MM.1S (cell line): Measurements from ENCODE around the gene CCBE1.

ENCODE experiments used
- DNase-seq: peaks from one replicate; pipeline ENCODE4 v3.0.0-alpha.2; 2015
- H2AFZ ChIP-seq: fragments of 300-600 bp; sonication (generic); 2 replicates; pipeline ENCODE4 v1.6.0; 2016; ENCODE audit warnings: antibody characterized with exemption, low read length
- H3F3A ChIP-seq: fragments of 300-600 bp; sonication (generic); 2 replicates; pipeline ENCODE4 v1.6.1; 2016; ENCODE audit warnings: mild to moderate bottlenecking, antibody characterized with exemption, low read length, moderate library complexity, mixed read lengths; ENCODE audit not compliant: insufficient read depth
- H3K27ac ChIP-seq: fragments of 300-600 bp; sonication (generic); 2 replicates; pipeline ENCODE4 v1.5.1; 2016; ENCODE audit warnings: mild to moderate bottlenecking, low read length
- H3K27me3 ChIP-seq: fragments of 300-600 bp; sonication (generic); replicated peaks from 2 replicates; pipeline ENCODE4 v1.6.0; 2016; ENCODE audit warnings: low read length; ENCODE audit not compliant: insufficient read depth
- H3K36me3 ChIP-seq: fragments of 300-600 bp; sonication (generic); replicated peaks from 2 replicates; pipeline ENCODE4 v1.6.1; 2016; ENCODE audit warnings: mild to moderate bottlenecking, low read length, mixed read lengths; ENCODE audit not compliant: insufficient read depth
- H3K4me1 ChIP-seq: fragments of 300-600 bp; sonication (generic); 2 replicates; pipeline ENCODE4 v1.6.1; 2016; ENCODE audit warnings: low read length, mixed read lengths
- H3K4me2 ChIP-seq: fragments of 300-600 bp; sonication (generic); 2 replicates; pipeline ENCODE4 v1.6.0; 2016; ENCODE audit warnings: low read depth, low read length
- H3K4me3 ChIP-seq: fragments of 300-600 bp; sonication (generic); 2 replicates; pipeline ENCODE4 v1.5.1; 2016; ENCODE audit warnings: low read length, mixed read lengths
- H3K79me2 ChIP-seq: fragments of 300-600 bp; sonication (generic); 2 replicates; pipeline ENCODE4 v1.6.1; 2016; ENCODE audit warnings: mixed run types, low read length, mixed read lengths
- H3K9ac ChIP-seq: fragments of 300-600 bp; sonication (generic); 2 replicates; pipeline ENCODE4 v1.6.1; 2016; ENCODE audit warnings: low read length, mixed read lengths
- H3K9me2 ChIP-seq: fragments of 300-600 bp; sonication (generic); replicated peaks from 2 replicates; pipeline ENCODE4 v1.6.1; 2016; ENCODE audit warnings: mild to moderate bottlenecking, low read length, mixed read lengths; ENCODE audit not compliant: insufficient read depth
- H3K9me3 ChIP-seq: fragments of 300-600 bp; sonication (generic); replicated peaks from 2 replicates; pipeline ENCODE4 v1.6.1; 2016; ENCODE audit warnings: mild to moderate bottlenecking, low read length, mixed read lengths; ENCODE audit not compliant: insufficient read depth
- H4K20me1 ChIP-seq: fragments of 300-600 bp; sonication (generic); 2 replicates; pipeline ENCODE4 v1.6.1; 2016; ENCODE audit warnings: mild to moderate bottlenecking, low read length, moderate library complexity, mixed read lengths; ENCODE audit not compliant: insufficient read depth
- EZH2 ChIP-seq: fragments of 300-600 bp; sonication (generic); optimal IDR thresholded peaks from 2 replicates; pipeline ENCODE3; 2017; ENCODE audit warnings: low read depth, mild to moderate bottlenecking, antibody characterized with exemption, low read length, mixed read lengths
- EZH2phosphoT487 ChIP-seq: fragments of 300-600 bp; sonication (generic); IDR thresholded peaks from 2 replicates; pipeline ENCODE4 v1.6.1; 2018; ENCODE audit warnings: antibody characterized with exemption, low read length
- TF ChIP-seq, protein P1 (sequence below): fragments of 300-600 bp; sonication (generic); IDR thresholded peaks from 2 replicates; pipeline ENCODE4 v1.5.1; 2016; ENCODE audit warnings: antibody characterized with exemption, low read length, mixed read lengths

The CCBE1 gene

DNA sequence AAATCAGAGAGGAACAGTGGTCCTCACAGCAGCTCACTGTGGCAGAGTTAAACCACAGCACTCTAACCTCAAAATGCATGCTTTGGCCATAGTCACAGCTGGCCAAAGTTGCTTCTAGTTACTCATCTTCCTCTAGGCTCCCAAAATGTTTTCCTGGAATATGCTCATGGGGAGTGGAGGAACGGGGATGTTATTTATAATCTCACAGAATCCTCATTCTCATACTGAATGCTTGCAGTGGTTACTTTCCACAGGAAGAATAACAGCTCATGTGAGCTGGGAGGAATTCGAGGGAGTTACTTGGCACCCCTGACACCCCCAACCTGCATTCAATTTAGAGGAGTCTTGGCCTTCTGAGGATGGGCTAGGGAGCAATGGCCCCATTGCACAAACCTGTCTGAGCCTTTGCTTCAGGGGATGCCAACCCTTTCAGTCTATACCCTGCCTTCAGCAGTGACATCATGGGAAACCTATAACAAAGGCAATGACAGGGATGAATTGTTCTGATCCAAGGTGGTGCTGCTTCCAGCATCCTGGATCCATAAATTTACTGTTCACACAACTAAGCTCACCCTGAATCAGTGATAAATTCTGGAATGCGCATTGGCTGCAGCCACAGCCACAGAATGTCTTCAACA, 22.4 kb upstream of the CCBE1 start:
- no peaks in the 10 kb centered on the region for H3K9me2 ChIP-seq
- no peaks in the 10 kb centered on the region for H4K20me1 ChIP-seq
- no peaks in the 10 kb centered on the region for H3K36me3 ChIP-seq
- no peak for DNase-seq
- TF ChIP-seq EZH2phosphoT487 (no peak), EZH2 (no peak)
- TF ChIP-seq, protein P1, sequence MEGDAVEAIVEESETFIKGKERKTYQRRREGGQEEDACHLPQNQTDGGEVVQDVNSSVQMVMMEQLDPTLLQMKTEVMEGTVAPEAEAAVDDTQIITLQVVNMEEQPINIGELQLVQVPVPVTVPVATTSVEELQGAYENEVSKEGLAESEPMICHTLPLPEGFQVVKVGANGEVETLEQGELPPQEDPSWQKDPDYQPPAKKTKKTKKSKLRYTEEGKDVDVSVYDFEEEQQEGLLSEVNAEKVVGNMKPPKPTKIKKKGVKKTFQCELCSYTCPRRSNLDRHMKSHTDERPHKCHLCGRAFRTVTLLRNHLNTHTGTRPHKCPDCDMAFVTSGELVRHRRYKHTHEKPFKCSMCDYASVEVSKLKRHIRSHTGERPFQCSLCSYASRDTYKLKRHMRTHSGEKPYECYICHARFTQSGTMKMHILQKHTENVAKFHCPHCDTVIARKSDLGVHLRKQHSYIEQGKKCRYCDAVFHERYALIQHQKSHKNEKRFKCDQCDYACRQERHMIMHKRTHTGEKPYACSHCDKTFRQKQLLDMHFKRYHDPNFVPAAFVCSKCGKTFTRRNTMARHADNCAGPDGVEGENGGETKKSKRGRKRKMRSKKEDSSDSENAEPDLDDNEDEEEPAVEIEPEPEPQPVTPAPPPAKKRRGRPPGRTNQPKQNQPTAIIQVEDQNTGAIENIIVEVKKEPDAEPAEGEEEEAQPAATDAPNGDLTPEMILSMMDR = no peak
- H3K27ac ChIP-seq = no peak overlapping the region
- H2AFZ ChIP-seq = no peak overlapping the region
- no peaks in the 10 kb centered on the region for H3F3A ChIP-seq
- H3K9ac ChIP-seq = no peak overlapping the region
- H3K27me3 ChIP-seq = no peaks in the 10 kb centered on the region
- H3K4me3 ChIP-seq = no peak overlapping the region
- no peak overlapping the region for H3K4me2 ChIP-seq
- no peaks in the 10 kb centered on the region for H3K9me3 ChIP-seq
- no peaks in the 10 kb centered on the region for H3K79me2 ChIP-seq
- no peaks in the 10 kb centered on the region for H3K4me1 ChIP-seq

DNA sequence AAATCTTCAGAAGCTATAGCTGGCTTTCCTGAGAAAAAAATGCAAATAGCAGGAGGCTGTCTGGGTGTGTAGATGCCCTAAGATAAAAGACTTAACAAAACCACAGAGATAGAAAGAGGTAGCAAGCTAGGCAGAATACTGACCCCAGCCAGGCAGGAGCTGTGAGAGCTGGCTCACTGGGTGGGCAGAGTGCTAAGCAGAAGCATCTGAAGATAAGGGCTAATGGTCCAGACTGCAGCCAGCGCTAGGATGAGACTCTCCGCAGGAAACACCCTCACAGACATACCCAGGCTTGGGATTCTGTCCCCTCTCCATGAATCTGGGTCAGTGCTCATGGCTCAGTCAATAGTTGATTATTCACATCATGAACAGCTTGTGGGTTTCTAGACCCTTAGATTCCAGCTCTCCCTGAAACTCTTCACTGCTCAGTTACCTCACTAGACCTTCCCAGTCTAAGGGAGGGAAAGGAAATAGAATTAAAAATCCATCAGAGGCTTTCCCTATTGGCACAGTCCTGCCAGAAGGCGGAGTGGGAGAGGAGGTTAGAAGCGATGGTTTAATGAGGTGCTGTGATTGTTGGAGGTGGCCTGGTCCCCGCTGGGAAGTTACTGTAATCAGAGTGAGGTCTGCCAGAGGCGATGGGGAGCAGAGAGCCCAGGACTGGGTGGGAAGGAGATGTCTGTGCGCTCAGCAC, 21.4 kb upstream of the CCBE1 start:
- no peak overlapping the region for H3K27ac ChIP-seq
- no peaks in the 10 kb centered on the region for H3K36me3 ChIP-seq
- H3K9me3 ChIP-seq = no peaks in the 10 kb centered on the region
- H3K4me1 ChIP-seq = no peaks in the 10 kb centered on the region
- TF ChIP-seq EZH2phosphoT487 = no peak
- TF ChIP-seq, protein P1 = no peak
- no peak for TF ChIP-seq EZH2
- no peaks in the 10 kb centered on the region for H3K9me2 ChIP-seq
- no peak overlapping the region for H2AFZ ChIP-seq
- H4K20me1 ChIP-seq = no peaks in the 10 kb centered on the region
- no peak for DNase-seq
- no peak overlapping the region for H3K4me3 ChIP-seq
- no peaks in the 10 kb centered on the region for H3F3A ChIP-seq
- H3K4me2 ChIP-seq = no peak overlapping the region
- no peak overlapping the region for H3K9ac ChIP-seq
- no peaks in the 10 kb centered on the region for H3K27me3 ChIP-seq
- H3K79me2 ChIP-seq = no peaks in the 10 kb centered on the region

DNA sequence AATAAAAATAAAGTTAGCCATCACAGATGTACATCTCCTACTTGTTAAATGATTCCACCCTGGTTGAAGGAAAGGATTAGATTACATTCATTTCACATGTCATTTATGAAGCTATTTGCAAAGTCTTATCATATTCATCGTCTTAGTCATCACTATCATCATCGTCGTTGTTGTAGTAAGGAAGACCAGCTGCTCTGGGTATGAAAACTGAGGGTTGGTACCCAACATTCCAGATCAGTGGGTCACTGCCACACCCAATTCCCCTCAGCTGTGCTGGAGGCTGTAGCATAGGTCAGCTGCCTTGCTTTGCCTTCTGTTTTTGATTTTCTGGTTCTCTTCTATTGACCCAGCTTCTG, 20.9 kb upstream of the CCBE1 start:
- H3K9me2 ChIP-seq = no peaks in the 10 kb centered on the region
- TF ChIP-seq EZH2 = no peak
- TF ChIP-seq, protein P1 = no peak
- TF ChIP-seq EZH2phosphoT487 = no peak
- no peak for DNase-seq
- H3K9me3 ChIP-seq = no peaks in the 10 kb centered on the region
- no peak overlapping the region for H3K9ac ChIP-seq
- no peaks in the 10 kb centered on the region for H3K36me3 ChIP-seq
- H4K20me1 ChIP-seq = no peaks in the 10 kb centered on the region
- H3K79me2 ChIP-seq = no peaks in the 10 kb centered on the region
- no peak overlapping the region for H3K27ac ChIP-seq
- H3K4me3 ChIP-seq = no peak overlapping the region
- H3K27me3 ChIP-seq = no peaks in the 10 kb centered on the region
- H3K4me1 ChIP-seq = no peaks in the 10 kb centered on the region
- no peaks in the 10 kb centered on the region for H3F3A ChIP-seq
- H2AFZ ChIP-seq = no peak overlapping the region
- H3K4me2 ChIP-seq = no peak overlapping the region
